Upper lobe of left lung (tissue), 6 donors: ENCODE data around the gene NSD1. TPM values are rescaled to one million over a fixed set of nuclear protein-coding genes. Genes with fewer than 3 reads are reported as not detected.

Source experiments
- ATAC-seq, 2 donors: fragments of 200-7000 bp; cut with Tn5 transposase; one replicate each; pipeline ENCODE4 v1.9.1; 2022; ENCODE audit warnings: mild to moderate bottlenecking in 2 of 2, moderate library complexity in 2 of 2; ENCODE audit not compliant: low FRiP score in 2 of 2
- DNase-seq, 2 donors: peaks; one replicate each; pipeline ENCODE4 v3.0.0-alpha.2; 2019 to 2020
- H3K27ac ChIP-seq, 4 donors: fragments of 200-600 bp; sonication (generic); one replicate each; pipeline ENCODE4 v1.5.1; 2016 to 2019
- H3K27me3 ChIP-seq, 4 donors: fragments of 200-600 bp; sonication (generic); one replicate each; pipeline ENCODE4 v1.5.1; 2017 to 2019
- H3K36me3 ChIP-seq, 4 donors: fragments of 200-600 bp; sonication (generic); one replicate each; pipeline ENCODE4 v1.5.1; 2016 to 2019
- H3K4me1 ChIP-seq, 4 donors: fragments of 200-600 bp; sonication (generic); one replicate each; pipeline ENCODE4 v1.5.1; 2018 to 2019
- H3K4me3 ChIP-seq, 4 donors: fragments of 200-600 bp; sonication (generic); one replicate each; pipeline ENCODE4 v1.5.1; 2017 to 2019; ENCODE audit warnings: mild to moderate bottlenecking in 2 of 4, moderate library complexity in 1 of 4
- H3K9me3 ChIP-seq, 4 donors: fragments of 200-600 bp; sonication (generic); one replicate each; pipeline ENCODE4 v1.5.1; 2018 to 2019
- CTCF ChIP-seq, 6 experiments: fragments of 450-650 bp in 4 of 6; fragments of 200-600 bp in 2 of 6; sonication (generic) in 2 of 6; IDR thresholded peaks; one replicate each; pipeline ENCODE4 v1.5.1; 2016 to 2019; ENCODE audit warnings: antibody characterized with exemption in 6 of 6
- EP300 ChIP-seq, 4 donors: sonication (generic); formaldehyde crosslinking; IDR thresholded peaks; one replicate each; pipeline ENCODE4 v1.5.1; 2017; ENCODE audit warnings: antibody characterized with exemption in 4 of 4, control low read depth in 2 of 4
- POLR2A ChIP-seq, 4 donors: fragments of 450-650 bp; IDR thresholded peaks; one replicate each; pipeline ENCODE4 v1.5.1; 2016 to 2017; ENCODE audit warnings: antibody characterized with exemption in 4 of 4, mild to moderate bottlenecking in 2 of 4
- POLR2AphosphoS5 ChIP-seq, 2 donors: sonication (generic); formaldehyde crosslinking; IDR thresholded peaks; one replicate each; pipeline ENCODE4 v1.5.1; 2017; ENCODE audit warnings: antibody characterized with exemption in 2 of 2
- WGBS, 2 donors: methylation state at CpG; one replicate each; pipeline ENCODE4 v1.1.5; 2017 to 2018; 5-methylcytosine and 5-hydroxymethylcytosine counted together
- total RNA-seq, 6 donors: library from RNA; depleted of rRNA in 4 of 6; stranded (reverse); fragments of >200 nt in 4 of 6; gene quantifications; one replicate each; pipeline versions ENCODE4 v1.1.0 to v1.2.1, GENCODE V29; 2016 to 2021
- donor health status: DM: no; HTN: no; CAD: no; lungs with moderate emphysema.
- donor health status: DM: no; HTN: yes; CAD: no; lungs with severe emphysema.

NSD1 gene
- total RNA-seq, 6 donors from 2014 or later, result 33.0 to 69.1 (median 55.7) TPM

DNA sequence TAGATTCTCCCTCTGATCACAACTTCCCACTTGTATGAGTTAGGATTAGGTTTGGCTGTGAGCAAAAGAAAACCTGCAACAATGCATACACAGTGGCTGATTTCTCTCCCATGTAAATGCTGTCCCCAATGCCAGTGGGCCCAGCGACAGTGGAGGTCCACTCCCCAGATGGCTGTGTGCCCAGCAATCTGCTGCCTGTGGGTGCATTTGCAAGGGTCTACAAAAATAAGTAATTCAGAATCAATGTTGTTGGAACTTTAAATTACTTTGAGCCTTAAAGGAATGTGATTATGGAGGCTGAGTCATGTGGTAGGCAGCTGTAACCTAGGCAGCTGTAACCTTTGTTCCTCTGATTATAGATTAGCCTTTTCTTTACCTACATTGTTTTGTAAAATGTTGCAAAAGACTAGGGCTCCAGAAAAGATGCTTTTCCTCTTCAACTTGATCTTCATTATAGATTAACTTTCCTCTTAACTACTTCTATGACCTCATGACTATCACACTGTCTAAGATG, 192.4 kb downstream of the NSD1 start:
- H3K4me3 ChIP-seq, result no peak overlapping the region
- ATAC-seq (no peak), DNase-seq (no peak)
- peaks cover 0 to 7% (median 2%) of the 10 kb centered on the region in 4 donors for H3K4me1 ChIP-seq
- no peaks in the 10 kb centered on the region for H3K9me3 ChIP-seq
- no peaks in the 10 kb centered on the region for H3K27me3 ChIP-seq
- H3K27ac ChIP-seq, result no peak overlapping the region
- 77% methylated on average over 1 of the region's 1 CpG; no CpG with 5 or more reads in 1 of the 2 donors for WGBS, 2 donors
- H3K36me3 ChIP-seq, result peaks cover 0 to 22% (median 12%) of the 10 kb centered on the region in 4 donors
- TF ChIP-seq CTCF (IDR thresholded peaks at IDR 0.05), result no peak
- TF ChIP-seq POLR2AphosphoS5 (IDR thresholded peaks at IDR 0.05), result no peak
- TF ChIP-seq EP300 (IDR thresholded peaks at IDR 0.05), result no peak
- no peak for TF ChIP-seq POLR2A (IDR thresholded peaks at IDR 0.05)

DNA sequence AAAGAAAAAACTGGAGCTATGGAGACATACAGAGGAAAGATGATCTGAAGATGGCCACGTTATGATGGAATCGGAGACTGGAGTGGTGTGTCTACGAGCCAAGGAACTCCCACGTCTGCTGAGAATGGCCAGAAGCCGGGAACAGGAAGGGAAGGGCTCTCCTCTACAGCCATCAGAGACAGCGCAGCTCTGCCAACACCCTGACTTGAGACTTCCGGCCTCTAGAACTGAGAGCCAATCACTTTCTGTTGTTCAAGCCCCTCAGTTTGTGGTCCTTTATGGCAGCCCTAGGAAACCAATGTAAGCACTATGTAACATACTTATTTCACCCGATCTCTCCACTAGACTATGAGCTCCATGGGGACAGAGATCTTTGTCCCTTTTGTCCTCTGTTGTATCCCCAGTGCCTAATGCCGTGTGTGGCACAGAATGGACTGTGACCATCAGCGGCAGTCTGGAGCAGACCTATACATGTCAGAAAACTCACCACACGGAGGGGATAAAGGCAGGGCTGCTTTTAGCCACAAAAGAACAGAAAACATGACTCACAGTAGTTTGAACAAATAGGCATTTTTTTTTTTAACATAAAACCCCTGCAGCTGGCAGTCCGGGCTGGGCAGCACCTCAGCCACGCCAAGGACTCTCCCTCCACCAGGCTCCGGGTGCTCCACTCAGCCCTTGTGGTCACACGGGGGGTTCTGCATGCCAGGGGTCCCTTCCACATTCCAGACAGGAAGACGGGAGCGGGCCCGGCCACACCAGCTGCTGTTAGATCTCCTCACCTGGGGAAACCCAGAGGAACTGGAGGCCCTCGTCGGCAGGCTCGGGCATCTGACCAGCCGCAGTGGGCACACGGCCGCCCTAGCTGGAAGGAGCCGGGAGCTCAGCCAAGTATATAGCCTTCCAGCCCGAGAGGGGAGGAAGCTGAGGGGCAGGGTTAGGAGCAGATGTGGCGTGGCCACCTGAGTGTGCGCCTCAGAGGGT, 194.3 kb downstream of the NSD1 start:
- Histone ChIP-seq H3K27me3 (no peaks in the 10 kb centered on the region), H3K27ac (peak overlapping the region in 3 of 4 donors; percentile 36 to 55 (median 53)), H3K4me1 (peaks cover 0 to 7% (median 2%) of the 10 kb centered on the region in 4 donors), H3K36me3 (peaks cover 3 to 41% (median 27%) of the 10 kb centered on the region in 4 donors), H3K4me3 (no peak overlapping the region), H3K9me3 (no peaks in the 10 kb centered on the region)
- TF ChIP-seq POLR2A (IDR thresholded peaks at IDR 0.05) (no peak), POLR2AphosphoS5 (IDR thresholded peaks at IDR 0.05) (no peak), EP300 (IDR thresholded peaks at IDR 0.05) (no peak), CTCF (IDR thresholded peaks at IDR 0.05) (no peak)
- peak in 1 of 2 donors; percentile 91 for ATAC-seq
- DNase-seq, result peak in 1 of 2 donors; percentile 73
- WGBS, 2 donors, result 71 to 85% methylated on average over 28 of the region's 28 CpGs

DNA sequence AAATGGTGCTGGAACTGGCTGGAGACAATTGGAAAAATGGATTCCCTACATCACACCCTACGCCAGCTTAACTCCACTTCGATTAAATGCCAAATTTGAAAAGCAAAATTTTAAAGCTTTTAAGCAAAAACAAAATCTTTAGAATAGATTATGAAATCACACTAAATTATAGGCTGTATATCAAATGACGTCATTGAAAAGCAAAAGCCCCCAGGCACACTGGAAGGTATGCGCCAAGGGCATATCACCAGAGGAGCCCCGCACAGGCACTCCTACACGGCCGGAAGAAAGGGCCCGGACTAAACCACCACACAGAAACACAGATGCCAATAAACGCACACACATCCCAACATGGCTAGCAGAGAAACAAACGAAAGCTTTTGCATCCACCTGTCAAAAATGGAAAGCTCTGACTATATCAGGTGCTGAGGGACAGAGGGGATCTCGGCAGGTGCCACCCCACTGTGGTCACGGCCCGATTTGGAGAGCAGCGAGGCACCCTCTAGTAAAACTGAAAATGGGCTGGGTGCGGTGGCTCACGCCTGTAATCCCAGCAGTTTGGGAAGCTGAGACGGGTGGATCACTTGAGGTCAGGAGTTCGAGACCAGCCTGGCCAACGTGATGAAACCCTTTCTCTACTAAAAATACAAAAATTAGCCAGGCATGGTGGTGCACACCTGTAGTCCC, 195.1 kb downstream of the NSD1 start:
- Histone ChIP-seq H3K36me3 (peaks cover 5 to 49% (median 35%) of the 10 kb centered on the region in 4 donors), H3K9me3 (no peaks in the 10 kb centered on the region), H3K27me3 (no peaks in the 10 kb centered on the region), H3K27ac (peak overlapping the region in 2 of 4 donors; percentile 36 to 55), H3K4me3 (no peak overlapping the region), H3K4me1 (peaks cover 0 to 7% (median 2%) of the 10 kb centered on the region in 4 donors)
- 91% methylated on average over 17 to 19 of the region's 19 CpGs for WGBS, 2 donors
- DNase-seq, result no peak
- no peak for ATAC-seq
- TF ChIP-seq POLR2A (IDR thresholded peaks at IDR 0.05) (no peak), EP300 (IDR thresholded peaks at IDR 0.05) (no peak), POLR2AphosphoS5 (IDR thresholded peaks at IDR 0.05) (no peak), CTCF (IDR thresholded peaks at IDR 0.05) (no peak)

DNA sequence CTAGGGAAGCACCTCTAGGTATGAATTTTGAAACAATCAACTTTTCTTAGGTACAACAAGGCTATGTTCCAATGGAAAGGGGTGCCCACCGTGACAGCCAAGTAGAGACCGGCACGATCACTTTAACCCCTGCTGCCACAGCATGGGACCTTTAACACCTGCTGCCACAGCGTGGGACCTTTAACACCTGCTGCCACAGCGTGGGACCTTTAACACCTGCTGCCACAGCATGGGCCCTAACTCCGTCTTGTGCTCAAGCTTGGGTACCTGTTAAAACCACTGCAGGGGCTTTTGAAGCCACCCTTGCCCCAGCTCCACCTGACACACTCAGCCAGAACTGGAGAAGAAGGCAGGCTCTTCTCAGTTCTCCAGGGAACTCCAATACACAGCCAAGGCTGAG, 196.3 kb downstream of the NSD1 start:
- no peak for DNase-seq
- no peak for ATAC-seq
- WGBS, 2 donors, result 94 to 96% methylated on average over 6 of the region's 6 CpGs
- H3K4me3 ChIP-seq, result no peak overlapping the region
- no peaks in the 10 kb centered on the region for H3K27me3 ChIP-seq
- TF ChIP-seq POLR2AphosphoS5 (IDR thresholded peaks at IDR 0.05) (no peak), CTCF (IDR thresholded peaks at IDR 0.05) (no peak), EP300 (IDR thresholded peaks at IDR 0.05) (no peak)
- peaks cover 17 to 61% (median 47%) of the 10 kb centered on the region in 4 donors for H3K36me3 ChIP-seq
- no peak overlapping the region for H3K27ac ChIP-seq
- H3K9me3 ChIP-seq, result no peaks in the 10 kb centered on the region
- H3K4me1 ChIP-seq, result peaks cover 0 to 7% (median 2%) of the 10 kb centered on the region in 4 donors
